ENCODE measurements around the gene SLC5A12. TPM values are rescaled to one million over a fixed set of nuclear protein-coding genes. Genes with fewer than 3 reads are reported as not detected.
"Not testable (repeated sequence)": the region's sequence is repeated elsewhere in the genome, so short reads cannot be mapped to it uniquely, and the experiment has no call there.

Gene SLC5A12
- polyA plus RNA-seq, 1 donor = 0.03 TPM

- DNase-seq = peak; percentile 16
Observed at GRCh38 chr11:26649884-26650283, 72.0 kb downstream of the SLC5A12 start.

DNA sequence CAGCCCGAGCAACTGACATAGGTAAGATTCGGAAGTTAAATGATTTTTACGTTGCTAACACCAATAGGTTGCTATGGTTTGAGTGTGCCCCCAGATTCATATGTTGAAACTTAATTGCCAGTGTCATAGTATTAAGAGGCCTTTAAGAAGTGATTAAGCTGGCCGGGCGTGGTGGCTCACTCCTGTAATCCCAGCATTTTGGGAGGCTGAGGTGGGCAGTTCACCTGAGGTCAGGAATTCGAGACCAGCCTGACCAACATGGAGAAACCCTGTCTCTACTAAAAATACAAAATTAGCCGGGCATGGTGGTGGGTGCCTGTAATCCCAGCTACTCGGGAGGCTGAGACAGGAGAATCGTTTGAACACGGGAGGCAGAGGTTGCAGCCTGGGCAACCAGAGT lies 78.5 kb downstream of the SLC5A12 start:
- DNase-seq = not testable (repeated sequence)

- no peak for DNase-seq
Observed at GRCh38 chr11:26632691-26633159, 89.1 kb downstream of the SLC5A12 start.

DNA sequence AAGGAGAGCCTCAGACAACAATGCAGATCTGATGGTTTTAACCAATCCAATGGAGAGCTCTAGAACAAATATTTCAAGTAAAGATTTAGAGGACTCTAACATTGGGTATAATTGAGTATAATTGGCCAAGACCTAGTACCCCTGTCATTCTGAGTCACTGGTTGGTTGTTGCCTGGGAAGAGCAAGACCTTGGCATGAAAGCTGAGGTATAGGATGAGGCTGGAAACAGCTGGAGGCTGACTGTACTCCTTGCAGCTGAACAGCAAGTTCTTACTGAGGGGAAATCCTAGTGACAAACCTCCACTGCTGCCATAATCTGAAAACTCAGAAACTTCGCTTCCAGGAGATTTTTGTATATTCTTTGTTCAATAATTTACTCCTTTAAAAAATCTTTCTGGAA lies 95.5 kb downstream of the SLC5A12 start:
- DNase-seq = no peak

GRCh38 chr11:26623076-26623659 lies 98.7 kb downstream of the SLC5A12 start:
- no peak for DNase-seq

- no peak for DNase-seq
Observed at GRCh38 chr11:26622181-26622580, 99.7 kb downstream of the SLC5A12 start.

DNA sequence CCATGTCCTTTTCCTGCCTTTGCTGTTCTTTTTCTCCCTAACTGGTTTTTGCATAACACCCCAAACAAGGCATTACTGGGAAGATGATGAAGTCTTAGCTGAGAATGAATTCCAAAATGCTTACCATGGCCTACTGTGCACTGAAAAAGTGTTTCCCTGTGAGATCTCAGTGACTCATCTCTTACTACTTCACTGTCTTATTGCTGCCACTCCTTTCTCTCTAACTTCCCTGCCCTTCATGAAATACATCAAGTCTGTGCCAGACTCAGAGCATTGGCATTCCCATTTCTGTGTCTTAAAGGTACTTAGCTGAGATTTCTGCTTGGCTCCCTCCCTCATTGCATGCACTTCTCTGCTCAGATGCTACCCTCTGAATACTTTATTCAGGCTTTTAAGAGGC lies 100.7 kb downstream of the SLC5A12 start:
- DNase-seq = no peak

- DNase-seq = no peak
Observed at GRCh38 chr11:26620282-26621045, 101.4 kb downstream of the SLC5A12 start.

DNA sequence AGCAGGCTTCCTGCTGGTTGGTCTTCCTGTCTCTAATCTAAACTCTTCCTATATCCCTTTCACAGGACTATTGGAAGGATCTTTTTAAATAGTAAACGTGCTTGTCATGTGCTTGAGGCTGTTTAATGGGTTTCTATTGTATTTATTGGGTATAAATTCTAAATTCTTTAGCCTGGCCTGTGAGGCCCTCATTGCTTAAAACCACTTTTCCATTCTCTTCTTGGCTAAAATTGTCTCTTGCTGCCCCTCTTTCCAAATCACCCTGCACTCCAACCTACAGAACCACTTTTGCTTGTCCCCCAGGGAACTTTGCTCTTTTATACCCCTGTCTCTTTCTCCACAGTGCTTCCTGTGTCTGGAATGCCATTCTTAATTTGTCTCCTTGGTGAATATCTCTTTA lies 103.4 kb downstream of the SLC5A12 start:
- no peak for DNase-seq

Other genes with a start within 250 kb of the SLC5A12 start
- gene MUC15, start 149.8 kb downstream of the SLC5A12 start, polyA plus RNA-seq (ENCODE audit: insufficient read length) = 0.48 TPM